ENCODE results near the gene RAD54L2.
A peak's percentile ranks its signal among the peaks of the same experiment; 100 is the strongest.
"Not testable (repeated sequence)": the region's sequence is repeated elsewhere in the genome, so short reads cannot be mapped to it uniquely, and the experiment has no call there.

The RAD54L2 gene

GRCh38 chr3:51535146-51536019, 3.1 kb upstream of the RAD54L2 start:
- no peak for TF ChIP-seq CTCF (IDR thresholded peaks at IDR 0.05; ENCODE audit: insufficient read depth, low read depth, low read length, missing control alignments)
- DNase-seq (ENCODE audit: low read depth) = peak; percentile 18
- no peak overlapping the region for H3K4me3 ChIP-seq (ENCODE audit: low read depth, low read length)

- not testable (repeated sequence) for DNase-seq (ENCODE audit: low read depth)
- peak overlapping the region; percentile 99 for H3K4me3 ChIP-seq (ENCODE audit: low read depth, low read length)
These were observed 888 bp upstream of the RAD54L2 start for GRCh38 chr3:51537631-51538030.

DNA sequence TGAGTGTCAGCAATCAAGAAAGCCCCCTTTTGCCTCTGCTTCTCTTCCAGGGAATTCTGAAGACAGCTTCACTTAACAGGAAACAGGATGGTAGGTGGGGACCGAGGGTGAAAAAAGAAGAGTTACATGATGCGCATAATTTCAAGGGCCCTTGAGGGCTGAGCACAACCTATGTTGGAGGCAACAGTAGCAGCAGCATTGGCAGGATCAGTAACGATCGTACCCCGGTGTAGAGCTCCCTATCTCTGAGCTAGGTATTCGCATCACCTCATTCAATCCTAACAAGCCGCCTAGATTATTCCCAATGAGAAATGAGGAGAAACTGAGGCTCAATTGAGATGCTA, 432 bp upstream of the RAD54L2 start:
- no peak for TF ChIP-seq CTCF (IDR thresholded peaks at IDR 0.05; ENCODE audit: insufficient read depth, low read depth, low read length, missing control alignments)
- peak overlapping the region; percentile 99 for H3K4me3 ChIP-seq (ENCODE audit: low read depth, low read length)
- peak; percentile 24 for DNase-seq (ENCODE audit: low read depth)

- no peak for TF ChIP-seq CTCF (IDR thresholded peaks at IDR 0.05; ENCODE audit: insufficient read depth, low read depth, low read length, missing control alignments)
- DNase-seq (ENCODE audit: low read depth) = peak; percentile 28
- H3K4me3 ChIP-seq (ENCODE audit: low read depth, low read length) = peak overlapping the region; percentile 99
These were observed 897 bp downstream of the RAD54L2 start for GRCh38 chr3:51539291-51539941.

GRCh38 chr3:51542596-51542995, 4.1 kb downstream of the RAD54L2 start:
- not testable (repeated sequence) for H3K4me3 ChIP-seq (ENCODE audit: low read depth, low read length); DNase-seq (ENCODE audit: low read depth)

DNA sequence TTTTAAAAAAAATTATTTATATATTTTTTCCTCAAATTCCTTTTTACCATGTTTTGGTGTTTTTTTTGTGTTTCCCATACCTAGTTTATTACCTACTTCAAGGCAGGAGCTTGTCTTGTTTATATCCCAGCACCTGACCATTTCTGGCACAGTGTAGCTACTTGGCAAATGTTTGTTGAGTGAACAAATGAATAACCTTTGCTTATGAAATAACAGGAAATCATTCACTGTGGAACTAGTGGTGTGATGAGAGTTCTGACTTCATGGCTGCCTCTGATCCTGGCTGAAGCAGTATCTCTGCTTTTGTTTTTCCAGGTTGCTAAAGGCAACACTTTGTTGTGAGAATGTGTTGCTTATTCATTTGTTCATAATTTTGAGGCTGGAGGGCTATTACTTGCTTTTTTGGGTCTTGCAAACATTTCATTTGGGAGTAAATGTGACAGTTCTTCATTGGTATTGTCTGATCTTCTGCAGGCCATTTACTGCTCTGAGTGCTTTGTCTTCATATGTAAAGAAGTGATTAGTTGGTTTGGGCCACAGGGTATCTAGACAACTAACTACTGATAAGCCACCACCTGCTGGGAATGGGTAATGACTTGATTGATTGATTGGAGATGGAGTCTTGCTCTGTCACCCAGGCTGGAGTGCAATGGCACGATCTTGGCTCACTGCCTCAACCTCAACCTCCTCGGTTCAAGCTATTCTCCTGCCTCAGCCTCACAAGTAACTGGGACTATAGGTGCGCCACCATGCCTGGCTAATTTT, 5.7 kb downstream of the RAD54L2 start:
- no peak for TF ChIP-seq CTCF (IDR thresholded peaks at IDR 0.05; ENCODE audit: insufficient read depth, low read depth, low read length, missing control alignments)
- H3K4me3 ChIP-seq (ENCODE audit: low read depth, low read length) = no peak overlapping the region
- no peak for DNase-seq (ENCODE audit: low read depth)

- no peak for TF ChIP-seq CTCF (IDR thresholded peaks at IDR 0.05; ENCODE audit: insufficient read depth, low read depth, low read length, missing control alignments)
- no peak overlapping the region for H3K4me3 ChIP-seq (ENCODE audit: low read depth, low read length)
- no peak for DNase-seq (ENCODE audit: low read depth)
These were observed 8.8 kb downstream of the RAD54L2 start for GRCh38 chr3:51547274-51547673.
